Right lobe of liver (tissue), 6 donors: ENCODE measurements around the gene CCL27. TPM values are rescaled to one million over a fixed set of nuclear protein-coding genes. Genes with fewer than 3 reads are reported as not detected.

ENCODE experiments used
- ATAC-seq, 4 donors: fragments of 200-7000 bp; cut with Tn5 transposase; one replicate each; pipeline ENCODE4 v1.9.1; 2020; ENCODE audit warnings: mild to moderate bottlenecking in 4 of 4, moderate library complexity in 4 of 4
- DNase-seq, 3 donors: peaks; one replicate each; pipeline ENCODE4 v3.0.0-alpha.2; 2020
- H3K27ac ChIP-seq, 3 donors: fragments of 200-600 bp; one replicate each; pipeline ENCODE4 v1.8.0; 2022
- H3K27me3 ChIP-seq, 2 donors: fragments of 200-600 bp; one replicate each; pipeline ENCODE4 v1.8.0; 2022
- H3K36me3 ChIP-seq, 4 donors: fragments of 200-600 bp; sonication (generic) in 1 of 4; one replicate each; pipeline versions ENCODE4 v1.5.1 to v1.8.0; 2017 to 2022; ENCODE audit warnings: control low read depth in 1 of 4
- H3K4me1 ChIP-seq, 4 donors: fragments of 200-600 bp; sonication (generic) in 1 of 4; one replicate each; pipeline versions ENCODE4 v1.5.1 to v1.8.0; 2017 to 2022; ENCODE audit warnings: control low read depth in 1 of 4
- H3K4me3 ChIP-seq, 3 donors: fragments of 200-600 bp; one replicate each; pipeline ENCODE4 v1.8.0; 2022
- H3K9me3 ChIP-seq, 4 donors: fragments of 200-600 bp; sonication (generic) in 1 of 4; one replicate each; pipeline versions ENCODE4 v1.5.1 to v1.8.0; 2017 to 2022; ENCODE audit warnings: control low read depth in 1 of 4
- CTCF ChIP-seq, 4 donors: fragments of 200-600 bp in 3 of 4; fragments of 450-650 bp in 1 of 4; IDR thresholded peaks; one replicate each; pipeline versions ENCODE4 v1.5.1 to v1.8.0; 2016 to 2022; ENCODE audit warnings: antibody characterized with exemption in 4 of 4, mild to moderate bottlenecking in 2 of 4
- POLR2A ChIP-seq: fragments of 450-650 bp; IDR thresholded peaks from one replicate; pipeline ENCODE4 v1.6.1; 2017; ENCODE audit warnings: antibody characterized with exemption, mild to moderate bottlenecking
- WGBS: methylation state at CpG from one replicate; pipeline ENCODE4 v1.1.6; 2018; ENCODE audit warnings: low coverage, low lambda C conversion rate; ENCODE audit not compliant: insufficient coverage; ENCODE audit errors: missing lambda C conversion rate; 5-methylcytosine and 5-hydroxymethylcytosine counted together
- intact Hi-C, 2 donors: fragments of 100-400 bp; cut with DNase I; formaldehyde crosslinking; loops; one replicate each; pipeline versions ENCODE4 v1.11.2 to v1.14.1; 2022
- small RNA-seq, 2 experiments: library from RNA; depleted of rRNA; stranded (forward); fragments of <200 nt; gene quantifications; one replicate each; pipeline ENCODE3, GENCODE V24; 2016
- total RNA-seq, 6 experiments: library from RNA; depleted of rRNA in 2 of 6; stranded (reverse); fragments of >200 nt in 2 of 6; fragmentation: NEBNext Ultra II Directional in 3 of 6; extraction: Animal tissue kit (Norgen Biotek cat#: 25700) in 3 of 6; gene quantifications; one replicate each; pipeline versions ENCODE4 v1.1.0 to v1.2.4, GENCODE V29; 2016 to 2023
- donor health status: DM: no; HTN: yes; CAD: no.
- donor health status: DM: no; HTN: no; CAD: no.
- donor health status: DM: no; HTN: no; CAD: no.
- donor health status: DM: no; HTN: yes; CAD: no.
- donor health status: DM: no; HTN: yes; CAD: no.

Gene CCL27
- total RNA-seq, 6 experiments from 2014 or later, result not detected

GRCh38 chr9:34612788-34613390 lies 49.6 kb downstream of the CCL27 start:
- Histone ChIP-seq H3K27ac (peak overlapping the region; percentile 86 to 89 (median 86)), H3K36me3 (peaks cover 0 to 21% (median 4%) of the 10 kb centered on the region in 4 donors), H3K9me3 (no peaks in the 10 kb centered on the region), H3K4me3 (peak overlapping the region; percentile 62 to 85 (median 74)), H3K27me3 (no peaks in the 10 kb centered on the region), H3K4me1 (peaks cover 0 to 24% (median 10%) of the 10 kb centered on the region in 4 donors)
- intact Hi-C loops, result no loop called here
- ATAC-seq (peak; percentile 74 to 76 (median 74)), DNase-seq (peak; percentile 76 to 82 (median 77))
- WGBS, result 0% methylated on average over 10 of the region's 15 CpGs
- TF ChIP-seq POLR2A (no peak), CTCF (IDR thresholded peaks at IDR 0.05) (peak; percentile 74 to 85 (median 84))

Small RNA genes within 50 kb of the gene (small RNA-seq; reads per million reads assigned to genes)
- gene CCL27, result 0 reads per million in 2 experiments

Other genes with a start within 250 kb of the CCL27 start
- 10 to 100 TPM in 1 of 6 experiments, 1 to 10 TPM in 5; 4.1 to 10.7 (median 5.3) TPM for gene FAM219A, start 204.1 kb downstream of the CCL27 start, total RNA-seq
- gene DNAI1, start 203.9 kb downstream of the CCL27 start, total RNA-seq, result not detected
- 1 to 10 TPM; 1.5 to 2.7 (median 2.1) TPM for gene ENHO, start 139.7 kb downstream of the CCL27 start, total RNA-seq
- gene CNTFR, start 72.9 kb downstream of the CCL27 start, total RNA-seq, result 10 to 100 TPM in 1 of 6 experiments, 1 to 10 TPM in 4, under 1 TPM in 1; 0.71 to 12.5 (median 3.4) TPM
- gene RPP25L, start 50.6 kb downstream of the CCL27 start, total RNA-seq, result 10 to 100 TPM; 15.2 to 29.1 (median 25.0) TPM
- 10 to 100 TPM; 26.4 to 36.8 (median 32.7) TPM for gene DCTN3, start 42.2 kb downstream of the CCL27 start, total RNA-seq
- gene ARID3C, start 33.6 kb downstream of the CCL27 start, total RNA-seq, result 1 to 10 TPM; 1.7 to 6.7 (median 2.5) TPM
- 100 to 1,000 TPM in 5 of 6 experiments, 10 to 100 TPM in 1; 69.3 to 237 (median 123) TPM for gene SIGMAR1, start 24.9 kb downstream of the CCL27 start, total RNA-seq
- 100 to 1,000 TPM in 4 of 6 experiments, 10 to 100 TPM in 2; 58.2 to 157 (median 117) TPM for gene GALT, start 16.0 kb downstream of the CCL27 start, total RNA-seq
- gene IL11RA, start 10.5 kb downstream of the CCL27 start, total RNA-seq, result 10 to 100 TPM in 5 of 6 experiments, 1 to 10 TPM in 1; 9.7 to 21.5 (median 14.7) TPM
- 1 to 10 TPM in 3 of 6 experiments, under 1 TPM in 3; 0.77 to 6.5 (median 1.1) TPM for gene CCL19, start 28.6 kb upstream of the CCL27 start, total RNA-seq
- 10 to 100 TPM in 2 of 6 experiments, 1 to 10 TPM in 4; 1.5 to 22.3 (median 7.6) TPM for gene CCL21, start 47.5 kb upstream of the CCL27 start, total RNA-seq